ENCODE results near the gene NDUFB10. TPM values are rescaled to one million over a fixed set of nuclear protein-coding genes. Genes with fewer than 3 reads are reported as not detected.
A peak's percentile ranks its signal among the peaks of the same experiment; 100 is the strongest.
"Not testable (repeated sequence)": the region's sequence is repeated elsewhere in the genome, so short reads cannot be mapped to it uniquely, and the experiment has no call there.

Gene NDUFB10
- total RNA-seq, 4 donors from 2014 or later = 157 to 196 (median 174) TPM

- 69% methylated on average over 22 of the region's 23 CpGs for WGBS
These were observed 26.2 kb upstream of the NDUFB10 start for GRCh38 chr16:1933097-1933661.

GRCh38 chr16:1936945-1937479, 22.3 kb upstream of the NDUFB10 start:
- DNase-seq (ENCODE audit: low spot score in 2 of 2) = no peak
- no peak for TF ChIP-seq EP300 (IDR thresholded peaks at IDR 0.05)
- no peak for TF ChIP-seq CTCF (IDR thresholded peaks at IDR 0.05)
- TF ChIP-seq POLR2A (IDR thresholded peaks at IDR 0.05) = no peak
- TF ChIP-seq POLR2AphosphoS5 (IDR thresholded peaks at IDR 0.05) = no peak
- Histone ChIP-seq H3K27ac (no peak overlapping the region), H3K36me3 (peaks cover 45% of the 10 kb centered on the region), H3K4me1 (peaks cover 8% of the 10 kb centered on the region), H3K4me3 (no peak overlapping the region), H3K27me3 (no peaks in the 10 kb centered on the region), H3K9me3 (no peaks in the 10 kb centered on the region)
- 97% methylated on average over 11 of the region's 11 CpGs for WGBS

More at GRCh38 chr16:1933097-1933661, 26.2 kb upstream of the NDUFB10 start:
- TF ChIP-seq CTCF (IDR thresholded peaks at IDR 0.05) (no peak), EP300 (IDR thresholded peaks at IDR 0.05) (no peak), POLR2A (IDR thresholded peaks at IDR 0.05) (no peak), POLR2AphosphoS5 (IDR thresholded peaks at IDR 0.05) (no peak)
- DNase-seq (ENCODE audit: low spot score in 2 of 2) = no peak
- Histone ChIP-seq H3K27ac (no peak overlapping the region), H3K4me1 (peaks cover 18% of the 10 kb centered on the region), H3K9me3 (no peaks in the 10 kb centered on the region), H3K27me3 (no peaks in the 10 kb centered on the region), H3K36me3 (peaks cover 14% of the 10 kb centered on the region), H3K4me3 (no peak overlapping the region)

- no peaks in the 10 kb centered on the region for H3K9me3 ChIP-seq
- peak overlapping the region; percentile 6 for H3K27ac ChIP-seq
- peaks cover 45% of the 10 kb centered on the region for H3K36me3 ChIP-seq
- H3K27me3 ChIP-seq = no peaks in the 10 kb centered on the region
- TF ChIP-seq POLR2A (IDR thresholded peaks at IDR 0.05) (no peak), EP300 (IDR thresholded peaks at IDR 0.05) (no peak), POLR2AphosphoS5 (IDR thresholded peaks at IDR 0.05) (no peak), CTCF (IDR thresholded peaks at IDR 0.05) (no peak)
- no peak overlapping the region for H3K4me3 ChIP-seq
- WGBS = 92% methylated on average over 5 of the region's 10 CpGs
- peaks cover 17% of the 10 kb centered on the region for H3K4me1 ChIP-seq
- DNase-seq (ENCODE audit: low spot score in 2 of 2) = no peak
These were observed 21.0 kb upstream of the NDUFB10 start for GRCh38 chr16:1938316-1938715.

- peaks cover 23% of the 10 kb centered on the region for H3K4me1 ChIP-seq
- TF ChIP-seq POLR2A (IDR thresholded peaks at IDR 0.05) = no peak
- no peak for TF ChIP-seq EP300 (IDR thresholded peaks at IDR 0.05)
- no peak for TF ChIP-seq CTCF (IDR thresholded peaks at IDR 0.05)
- no peak for TF ChIP-seq POLR2AphosphoS5 (IDR thresholded peaks at IDR 0.05)
- H3K9me3 ChIP-seq = no peaks in the 10 kb centered on the region
- peak overlapping the region; percentile 6 for H3K27ac ChIP-seq
- no peaks in the 10 kb centered on the region for H3K27me3 ChIP-seq
- DNase-seq (ENCODE audit: low spot score in 2 of 2) = no peak
- no peak overlapping the region for H3K4me3 ChIP-seq
- H3K36me3 ChIP-seq = peaks cover 45% of the 10 kb centered on the region
- 90% methylated on average over 17 of the region's 17 CpGs for WGBS
These were observed 20.4 kb upstream of the NDUFB10 start for GRCh38 chr16:1938910-1939309.

- H3K9me3 ChIP-seq; H3K27me3 ChIP-seq; DNase-seq (ENCODE audit: low spot score in 2 of 2); H3K4me3 ChIP-seq; H3K27ac ChIP-seq: not testable (repeated sequence)
- 94% methylated on average over 8 of the region's 8 CpGs for WGBS
- Histone ChIP-seq H3K36me3 (peaks cover 45% of the 10 kb centered on the region), H3K4me1 (peaks cover 25% of the 10 kb centered on the region)
These were observed 19.5 kb upstream of the NDUFB10 start for GRCh38 chr16:1939833-1940232.
